Vagina (tissue), 2 donors: ENCODE measurements around the gene BUD23.

Experiments used
- CTCF ChIP-seq, 3 experiments: fragments of 450-650 bp in 2 of 3; fragments of 200-600 bp in 1 of 3; sonication (generic) in 1 of 3; IDR thresholded peaks; one replicate each; pipeline ENCODE4 v1.5.1; 2017 to 2019; ENCODE audit warnings: antibody characterized with exemption in 3 of 3, mild to moderate bottlenecking in 2 of 3, moderate library complexity in 2 of 3
- POLR2A ChIP-seq, 2 donors: fragments of 450-650 bp; IDR thresholded peaks; one replicate each; pipeline ENCODE4 v1.6.1; 2017; ENCODE audit warnings: antibody characterized with exemption in 2 of 2, mild to moderate bottlenecking in 2 of 2, moderate library complexity in 2 of 2

DNA sequence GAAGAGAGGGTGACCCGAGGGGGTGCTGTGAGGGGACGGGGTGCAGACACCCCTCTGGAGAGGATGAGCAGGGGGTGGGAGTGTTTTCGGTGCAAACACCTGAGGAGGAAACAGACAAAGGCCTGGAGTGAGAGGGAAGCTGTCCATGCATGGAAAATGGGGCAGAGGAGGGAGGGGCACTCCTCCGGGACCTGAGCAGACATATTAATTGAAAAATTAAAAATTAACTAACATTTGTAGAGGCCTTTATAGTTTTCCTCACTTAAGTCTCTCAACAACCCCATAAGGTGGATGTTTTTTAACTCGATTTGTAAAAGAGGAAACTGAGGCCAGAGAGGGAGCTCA lies 14.5 kb upstream of the BUD23 start:
- no peak for TF ChIP-seq POLR2A (IDR thresholded peaks at IDR 0.05)
- TF ChIP-seq CTCF (IDR thresholded peaks at IDR 0.05) = no peak
